HG03457 (cell line): Measurements from ENCODE around the gene ABCD3.
"Not testable (repeated sequence)": the region's sequence is repeated elsewhere in the genome, so short reads cannot be mapped to it uniquely, and the experiment has no call there.

ENCODE experiments used
- ATAC-seq: cut with Tn5 transposase; IDR thresholded peaks from one replicate; pipeline ENCODE4 v1.9.1; 2021; ENCODE audit warnings: moderate number of reproducible peaks; ENCODE audit not compliant: unreplicated experiment

The ABCD3 gene

DNA sequence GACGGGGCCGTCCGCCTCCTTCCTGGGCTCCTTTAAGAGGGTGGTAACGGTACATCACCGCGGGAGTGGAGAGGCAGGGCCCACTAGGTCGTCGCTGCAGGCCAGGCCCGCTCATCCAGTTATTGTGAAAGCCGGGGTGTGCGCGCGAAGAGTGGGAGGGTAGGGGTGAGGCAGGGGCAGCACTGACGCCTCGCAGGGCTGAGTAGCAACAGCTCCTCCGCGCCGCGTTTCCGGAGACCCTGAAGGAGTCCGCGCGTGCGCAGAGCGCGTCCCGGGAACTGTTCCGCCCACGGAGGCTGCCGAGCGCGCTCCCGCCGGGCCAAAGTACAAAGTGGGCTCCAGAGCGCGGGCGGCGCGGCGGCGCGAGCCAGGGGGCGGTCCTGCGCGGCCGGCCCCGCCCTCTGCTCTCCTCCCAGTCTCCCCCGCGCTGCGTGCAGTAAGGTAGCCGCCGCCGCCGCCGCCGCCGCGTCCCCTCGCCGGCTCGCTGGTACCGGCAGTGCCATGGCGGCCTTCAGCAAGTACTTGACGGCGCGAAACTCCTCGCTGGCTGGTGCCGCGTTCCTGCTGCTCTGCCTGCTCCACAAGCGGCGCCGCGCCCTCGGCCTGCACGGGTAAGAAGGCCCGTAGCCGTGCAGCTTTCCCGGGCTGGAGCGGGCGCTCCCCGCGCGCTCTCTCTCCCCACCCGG is at the start of gene ABCD3:
Gene ABCD3 (plus strand): TSS at position 412 of the 686 bp plus-strand sequence. CDS start 90 bp downstream, at position 502.
- peak; percentile 97 for ATAC-seq

DNA sequence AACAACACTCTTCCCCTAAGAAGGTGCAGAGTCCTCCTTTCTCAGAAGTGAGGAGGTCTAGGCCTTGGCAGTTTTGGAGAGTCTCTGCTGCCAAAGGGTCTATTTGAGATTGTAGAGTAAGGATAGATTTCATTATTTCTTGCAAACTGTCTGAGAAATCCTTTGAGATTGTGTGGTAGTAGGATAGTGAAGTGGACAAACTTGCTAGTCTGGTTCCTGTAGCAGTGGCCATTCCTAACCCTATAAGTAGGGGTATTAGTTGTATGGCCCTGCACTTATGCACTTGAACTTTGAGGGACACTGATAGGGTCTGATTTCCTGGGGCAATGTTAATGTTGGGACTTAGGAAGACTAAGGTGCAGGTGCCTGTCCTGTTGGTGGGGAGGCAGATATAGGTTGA is 45.4 kb upstream of the ABCD3 start:
- not testable (repeated sequence) for ATAC-seq

DNA sequence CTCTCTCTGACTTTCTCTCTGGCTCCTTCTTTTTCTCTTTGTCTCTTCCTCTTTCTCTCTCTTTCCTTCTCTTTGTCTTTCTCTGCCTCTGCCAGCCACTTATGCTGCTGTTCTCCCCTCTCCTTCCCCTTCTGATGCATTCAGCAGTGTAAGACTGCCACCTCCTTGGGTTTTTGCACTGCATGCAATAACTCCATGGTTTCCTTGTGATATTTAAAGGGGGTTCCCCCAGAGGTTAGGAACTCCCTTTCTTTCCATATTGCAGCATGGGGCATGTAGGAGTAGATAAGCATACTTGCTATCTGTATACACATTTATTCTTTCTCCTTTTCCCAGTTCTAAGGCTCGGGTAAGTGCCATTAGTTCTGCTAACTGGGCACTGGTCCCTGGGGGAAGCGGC is 44.9 kb upstream of the ABCD3 start:
- ATAC-seq: not testable (repeated sequence)

DNA sequence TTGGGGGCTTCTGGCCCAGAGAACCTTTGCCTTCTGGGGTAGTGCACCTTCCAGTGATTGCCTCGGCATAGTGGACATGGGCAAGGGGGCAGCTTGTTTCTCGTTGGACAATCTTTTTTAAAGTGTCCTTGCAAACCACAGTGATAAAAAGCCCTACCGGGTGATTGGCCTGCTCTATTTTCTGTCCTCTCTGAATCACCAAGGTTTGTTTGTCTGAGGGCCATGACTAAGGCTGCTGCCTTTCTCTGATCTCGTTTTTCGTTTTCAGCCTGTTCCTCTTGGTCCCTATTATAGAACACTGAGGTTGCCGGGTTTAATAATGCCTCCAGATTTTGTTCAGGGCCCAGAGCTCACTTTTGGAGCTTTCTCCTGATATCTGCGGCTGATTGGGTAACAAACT is 42.5 kb upstream of the ABCD3 start:
- ATAC-seq: not testable (repeated sequence)

DNA sequence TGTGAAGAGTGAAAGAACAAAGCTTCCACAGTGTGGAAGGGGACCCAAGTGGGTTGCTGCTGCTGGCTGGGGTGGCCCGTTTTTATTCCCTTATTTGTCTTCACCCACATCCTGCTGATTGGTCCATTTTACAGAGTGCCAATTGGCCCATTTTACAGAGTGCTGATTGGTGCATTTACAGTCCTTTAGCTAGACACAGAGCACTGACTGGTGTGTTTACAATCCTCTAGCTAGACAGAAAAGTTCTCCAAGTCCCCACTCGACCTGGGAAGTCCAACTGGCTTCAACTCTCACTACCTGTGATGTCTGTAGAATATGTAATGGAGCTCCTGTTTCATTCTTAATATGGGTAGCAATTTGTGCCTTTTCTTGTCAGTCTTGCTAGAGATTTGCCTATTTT is 39.7 kb upstream of the ABCD3 start:
- not testable (repeated sequence) for ATAC-seq

DNA sequence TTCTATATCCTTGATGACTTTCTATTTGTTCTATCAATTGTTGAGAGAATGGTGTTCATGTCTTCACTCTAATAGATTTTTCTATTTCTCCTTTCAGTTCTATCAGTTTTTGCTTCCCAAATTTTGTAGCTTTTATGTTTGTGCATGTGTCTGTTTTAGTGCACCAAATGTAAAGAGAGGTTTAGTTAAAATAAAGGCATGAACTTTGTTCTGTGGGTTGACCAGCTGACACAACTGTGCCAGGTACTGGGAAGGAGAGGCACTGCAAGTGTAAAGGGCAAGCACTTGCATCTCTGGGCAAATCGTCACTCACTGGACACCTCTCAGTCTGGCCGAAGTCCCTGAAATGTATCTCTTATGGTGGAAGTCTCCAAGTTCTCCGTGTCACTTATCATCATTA is 38.6 kb upstream of the ABCD3 start:
- no peak for ATAC-seq

DNA sequence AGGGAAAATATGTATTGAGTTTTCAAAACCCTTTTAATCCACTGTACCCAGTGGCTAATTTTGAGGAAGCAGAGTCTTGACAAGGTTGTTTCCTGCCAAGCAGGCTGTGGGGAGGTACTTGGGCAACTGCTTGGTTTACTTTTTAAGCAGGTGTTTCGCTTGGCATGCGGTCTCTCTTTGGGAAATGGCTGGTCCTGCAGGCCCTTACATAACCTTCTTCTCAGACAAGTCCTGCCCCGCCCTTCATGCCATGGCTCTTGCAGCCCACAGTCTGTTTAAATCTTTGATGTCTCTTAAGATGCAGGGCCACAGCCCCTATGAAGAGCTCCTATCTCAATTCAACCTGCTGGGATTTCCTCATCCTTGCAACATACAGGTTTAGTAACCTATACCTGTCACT is 36.0 kb upstream of the ABCD3 start:
- no peak for ATAC-seq

DNA sequence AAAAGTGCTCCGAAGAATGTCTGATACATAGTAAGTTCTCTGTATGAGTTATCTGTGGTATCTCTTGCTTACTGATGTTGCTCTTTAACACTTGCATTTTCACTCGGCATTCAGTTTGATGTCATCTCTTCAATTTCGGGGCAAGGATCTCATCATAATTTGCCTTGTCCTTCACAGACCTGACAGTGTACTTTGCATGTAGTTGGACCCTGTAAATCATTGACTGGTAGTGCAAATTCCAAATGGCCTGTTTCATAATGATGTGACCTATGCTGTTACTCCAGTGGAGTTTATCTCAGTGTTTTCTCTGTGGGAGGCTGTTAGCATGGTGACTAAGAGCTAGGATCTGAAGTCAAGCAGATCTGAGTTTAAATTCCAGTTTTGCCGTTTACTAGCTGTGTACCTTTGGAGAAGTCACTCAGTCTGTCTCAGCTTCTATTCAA is 34.2 kb upstream of the ABCD3 start:
- ATAC-seq: no peak

DNA sequence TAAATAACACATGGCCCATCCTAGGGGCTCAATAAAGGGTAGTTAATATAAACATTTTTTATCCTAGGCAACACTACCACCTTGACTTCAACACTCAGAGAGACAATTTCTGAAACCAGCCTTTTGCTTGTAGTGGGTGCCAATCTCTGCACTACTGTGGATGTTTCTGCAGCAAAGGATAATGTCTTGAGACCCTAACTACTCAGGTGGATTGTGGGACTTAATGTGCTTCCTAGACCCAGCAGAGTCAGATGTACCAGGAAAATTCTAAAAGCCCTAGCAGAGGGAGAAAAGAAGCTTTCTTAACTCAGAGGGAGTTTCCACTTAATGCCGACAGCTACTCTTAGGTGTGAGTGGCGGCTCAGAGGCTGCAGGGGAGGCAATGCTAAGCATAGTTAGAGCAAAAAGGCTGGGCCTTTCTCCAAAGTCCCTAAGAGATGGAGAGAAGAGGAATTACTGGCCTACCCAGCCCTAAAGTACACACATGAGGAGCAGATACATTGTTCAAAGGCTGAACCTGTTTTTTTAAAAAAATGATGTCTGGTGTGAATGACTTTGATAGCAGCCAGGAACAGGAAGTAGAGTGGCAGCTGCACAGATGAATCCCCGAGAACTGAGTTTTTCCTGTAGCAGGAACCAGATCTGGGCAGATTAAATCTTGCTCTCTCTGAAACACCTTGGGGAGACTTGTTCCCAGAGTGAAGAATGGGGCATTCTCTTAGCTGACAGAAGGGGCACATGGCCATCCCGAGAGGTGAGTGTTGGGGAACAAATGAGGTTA is 33.5 kb upstream of the ABCD3 start:
- ATAC-seq: no peak

DNA sequence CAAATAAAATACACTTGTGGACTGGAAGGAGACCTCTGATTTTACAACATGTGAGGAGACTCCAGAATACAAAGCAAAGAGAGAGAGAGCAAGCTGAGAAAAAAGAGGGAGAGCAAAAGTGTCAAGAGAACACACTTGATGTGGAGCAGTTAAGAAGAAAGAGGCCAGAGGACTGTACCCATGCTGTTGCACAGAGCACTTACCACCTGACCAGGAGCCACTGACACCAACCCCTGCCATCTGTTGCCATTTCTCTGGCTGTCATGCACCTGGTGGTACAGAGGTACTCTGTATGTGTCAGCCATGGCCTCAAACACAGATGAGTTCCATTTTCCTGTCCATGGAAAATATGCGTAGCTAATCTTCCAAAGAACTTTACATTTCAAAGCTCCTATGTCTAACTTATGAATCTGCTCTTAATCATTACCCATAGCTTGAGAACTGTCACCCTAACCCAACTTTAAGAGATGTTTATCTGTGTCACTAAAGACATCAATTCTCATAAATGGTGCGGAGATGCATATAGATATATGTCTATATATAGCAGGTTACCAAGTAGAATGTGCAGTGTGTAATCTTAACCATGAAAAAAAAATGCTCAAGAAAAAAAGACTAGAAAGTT is 32.8 kb upstream of the ABCD3 start:
- no peak for ATAC-seq

DNA sequence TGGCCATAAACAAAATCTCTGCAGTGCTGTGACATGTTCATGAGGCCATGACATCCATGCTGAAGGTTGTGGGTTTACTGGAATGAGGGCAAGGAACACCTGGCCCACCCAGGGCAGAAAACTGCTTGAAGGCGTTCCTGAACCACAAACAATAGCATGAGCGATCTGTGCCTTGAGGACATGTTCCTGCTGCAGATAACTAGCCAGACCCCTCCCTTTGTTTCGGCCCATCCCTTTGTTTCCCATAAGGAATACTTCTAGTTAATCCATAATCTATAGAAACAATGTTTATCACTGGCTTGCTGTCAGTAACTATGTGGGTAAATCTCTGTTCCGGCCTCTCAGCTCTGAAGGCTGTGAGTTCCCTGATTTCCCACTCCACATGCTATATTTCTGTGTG is 28.9 kb upstream of the ABCD3 start:
- no peak for ATAC-seq

DNA sequence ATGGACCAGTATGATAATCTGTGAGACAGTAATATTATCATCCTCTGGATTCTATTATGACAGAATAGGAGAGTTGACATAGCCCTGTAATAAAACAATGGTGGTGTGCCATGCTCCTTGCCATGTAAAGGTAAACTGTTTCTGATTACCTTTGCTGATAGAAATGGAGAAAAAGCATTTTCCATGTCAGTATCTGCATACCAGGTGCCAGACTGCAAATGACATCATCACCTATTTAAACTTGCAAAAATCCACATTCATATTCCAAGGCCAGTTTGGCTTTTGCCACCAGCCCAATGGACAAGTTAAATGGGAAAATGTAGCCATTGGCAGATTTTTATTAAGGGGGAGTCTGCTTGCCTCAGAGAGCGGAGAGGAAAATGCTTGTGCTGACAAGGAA is 23.9 kb upstream of the ABCD3 start:
- ATAC-seq: no peak

DNA sequence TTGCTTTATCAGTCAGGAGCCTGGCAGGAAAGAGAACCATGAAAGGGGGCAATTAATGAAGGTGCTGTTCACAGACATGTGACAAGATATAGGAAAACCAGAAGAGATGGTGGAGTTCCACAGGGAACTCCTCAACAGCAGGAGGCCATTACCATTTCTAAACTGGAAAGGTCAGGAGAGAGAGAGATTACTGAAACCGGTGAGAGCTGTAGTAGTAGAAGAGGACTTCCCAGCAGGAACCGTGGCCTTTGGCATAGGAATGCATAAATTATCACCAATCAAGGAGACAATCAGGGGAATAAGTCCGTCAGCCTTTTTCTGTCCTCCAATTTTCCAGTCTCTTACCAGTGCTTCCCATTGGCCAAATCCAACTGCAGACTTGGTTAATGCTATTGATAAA is 23.0 kb upstream of the ABCD3 start:
- no peak for ATAC-seq

DNA sequence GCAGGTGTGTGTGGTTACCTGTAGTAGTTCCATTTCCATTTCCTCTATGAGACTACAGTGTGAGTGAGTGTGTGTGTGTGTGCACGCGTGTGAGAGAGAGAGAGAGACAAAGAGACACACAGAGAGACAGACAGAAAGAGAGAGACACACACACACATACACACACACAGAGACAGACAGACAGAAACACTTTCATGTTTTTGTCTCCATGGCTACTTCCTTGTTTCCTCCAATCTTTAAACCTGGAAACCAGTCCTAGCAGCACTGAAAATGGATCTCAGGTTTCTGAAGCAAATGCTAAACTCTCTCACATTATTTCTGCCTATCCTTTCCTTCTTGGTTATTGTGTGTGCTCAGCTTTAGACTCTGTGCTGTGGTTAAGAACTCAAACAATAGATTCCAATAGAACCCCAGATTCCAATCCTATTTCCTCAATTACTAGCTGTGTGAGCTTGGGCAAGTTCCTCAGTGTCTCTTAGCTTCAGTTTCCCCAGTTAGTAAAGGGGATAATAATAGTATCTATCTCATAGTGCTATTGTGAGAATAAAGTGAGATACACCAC is 22.4 kb upstream of the ABCD3 start:
- no peak for ATAC-seq

DNA sequence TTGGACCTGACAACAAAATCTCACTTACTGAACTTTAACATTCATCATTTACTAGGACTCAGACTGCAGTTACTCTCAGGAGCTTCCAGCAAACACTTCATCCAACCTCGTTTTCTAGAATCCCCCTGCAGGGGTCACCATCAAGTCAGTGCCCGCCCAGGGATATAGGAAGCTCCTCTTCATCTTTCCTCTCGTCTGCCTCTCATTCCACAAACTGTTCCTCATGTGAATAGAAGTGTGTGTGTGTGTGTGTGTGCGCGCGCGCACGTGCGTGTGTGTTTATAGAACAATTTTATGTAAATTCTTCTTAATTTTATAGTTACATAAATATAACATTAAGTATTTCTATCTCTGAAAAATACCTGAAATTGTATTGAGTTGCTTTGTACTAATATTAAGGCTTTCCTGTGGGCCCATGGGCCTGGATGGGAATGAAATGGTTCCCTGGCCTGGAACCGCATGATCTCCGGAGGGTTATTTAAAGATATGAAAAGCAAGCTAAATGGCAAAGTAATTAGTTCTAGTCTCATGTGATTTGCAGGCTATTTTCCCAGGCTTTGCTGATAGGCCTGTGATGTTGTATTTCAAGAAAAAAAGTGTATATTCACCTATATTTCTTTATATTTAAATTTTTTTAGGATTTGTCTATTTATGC is 21.7 kb upstream of the ABCD3 start:
- no peak for ATAC-seq

DNA sequence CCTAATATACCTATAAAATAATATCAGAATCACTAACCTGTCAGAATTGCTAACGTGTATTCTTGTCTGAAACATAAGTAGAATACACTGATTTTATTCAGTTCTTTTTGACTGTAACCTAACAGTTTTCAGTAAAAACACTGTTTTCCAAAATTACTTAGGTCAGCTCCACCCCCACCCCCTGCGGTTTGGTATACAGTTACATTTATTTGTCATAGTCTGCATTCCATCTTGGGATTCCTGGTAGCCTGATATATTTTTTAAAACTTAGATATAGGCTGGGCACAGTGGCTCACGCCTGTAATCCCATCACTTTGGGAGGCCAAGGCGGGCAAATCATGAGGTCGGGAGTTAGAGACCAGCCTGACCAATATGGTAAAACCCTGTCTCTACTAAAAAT is 19.8 kb upstream of the ABCD3 start:
- no peak for ATAC-seq

DNA sequence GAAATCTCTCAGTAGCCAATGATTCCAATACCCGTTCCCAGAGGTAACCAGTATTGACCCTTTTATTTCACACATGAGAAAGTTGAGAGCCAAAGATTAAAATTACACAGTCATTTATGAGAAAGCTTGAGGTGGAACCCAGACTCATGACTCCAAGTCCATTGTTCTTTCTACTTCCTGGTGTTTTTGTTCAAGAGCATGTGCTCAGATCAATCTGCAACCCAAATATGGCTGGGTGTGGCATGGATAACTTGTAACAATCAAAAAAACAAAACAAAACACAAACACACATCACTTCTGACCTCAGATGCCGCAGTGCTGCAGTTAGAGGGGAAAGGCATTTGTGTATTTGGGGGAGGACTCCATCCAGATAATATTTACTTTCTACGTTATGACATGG is 18.7 kb upstream of the ABCD3 start:
- ATAC-seq: no peak

DNA sequence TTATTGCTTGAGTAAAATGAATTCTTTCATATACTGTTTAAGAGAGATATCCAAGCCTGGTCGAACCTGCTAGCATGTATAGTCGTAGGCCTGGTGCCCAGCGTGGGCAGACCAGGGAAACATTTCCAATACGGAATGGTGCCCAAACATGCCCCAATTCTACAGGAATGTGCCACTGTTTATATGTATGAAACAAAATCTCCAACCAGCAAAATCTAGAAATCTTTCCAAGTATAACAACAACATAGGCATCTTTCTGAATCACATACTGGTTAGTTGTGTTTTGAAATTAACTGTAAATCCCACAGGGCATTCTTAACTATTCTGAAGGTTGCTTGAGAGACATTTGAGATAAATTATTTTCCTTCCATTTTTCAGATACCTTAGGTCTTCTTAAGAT is 17.0 kb upstream of the ABCD3 start:
- no peak for ATAC-seq

DNA sequence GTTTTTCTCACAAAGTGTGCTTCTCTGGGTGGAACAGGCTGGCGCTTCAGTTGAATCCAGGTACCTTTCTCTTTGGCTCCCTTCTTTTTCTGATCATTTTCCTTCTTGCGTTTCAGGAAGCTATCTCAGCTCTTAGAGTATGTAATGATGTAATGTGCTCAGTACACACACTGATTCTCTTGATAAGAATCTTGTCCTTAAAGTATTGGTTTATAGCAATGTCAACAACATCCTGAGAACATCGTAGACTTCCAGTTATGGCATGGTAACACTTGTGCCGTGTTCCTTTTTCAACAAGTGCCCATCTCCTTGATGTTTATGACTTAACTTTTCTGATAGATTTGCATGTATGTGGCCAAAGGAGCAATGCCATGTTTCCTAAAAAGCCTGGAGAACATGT is 11.7 kb upstream of the ABCD3 start:
- no peak for ATAC-seq

DNA sequence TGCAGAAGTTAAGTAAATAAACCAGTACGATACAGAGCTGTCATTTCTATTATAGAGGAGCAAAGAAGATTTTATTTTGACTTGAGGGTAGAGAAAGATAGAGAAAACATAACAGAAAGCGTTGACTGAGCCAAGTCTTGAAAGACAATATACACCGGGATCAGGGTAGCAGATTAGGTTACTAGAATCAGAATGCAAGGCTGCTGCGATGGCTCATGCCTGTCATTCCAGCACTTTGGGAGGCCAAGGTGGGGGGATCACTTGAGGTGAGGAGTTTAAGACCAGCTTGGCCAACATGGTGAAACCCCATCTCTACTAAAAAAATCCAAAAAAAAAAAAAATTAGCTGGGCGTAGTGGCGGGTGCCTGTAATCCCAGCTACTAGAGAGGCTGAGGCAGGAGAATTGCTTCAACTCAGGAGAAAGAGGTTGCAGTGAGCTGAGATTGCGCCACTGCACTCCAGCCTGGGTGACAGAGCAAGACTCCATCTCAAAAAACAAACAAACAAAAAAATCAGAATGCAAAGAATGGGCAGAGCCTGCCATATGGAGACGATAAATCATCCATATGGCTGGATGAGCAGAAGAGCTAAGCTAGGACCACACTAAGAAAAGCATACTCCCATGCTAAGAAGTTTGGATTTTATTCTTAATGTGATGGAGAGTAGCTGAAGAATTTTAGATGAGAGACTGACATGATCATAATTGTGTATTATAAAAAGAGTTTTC is 9.9 kb upstream of the ABCD3 start:
- no peak for ATAC-seq

DNA sequence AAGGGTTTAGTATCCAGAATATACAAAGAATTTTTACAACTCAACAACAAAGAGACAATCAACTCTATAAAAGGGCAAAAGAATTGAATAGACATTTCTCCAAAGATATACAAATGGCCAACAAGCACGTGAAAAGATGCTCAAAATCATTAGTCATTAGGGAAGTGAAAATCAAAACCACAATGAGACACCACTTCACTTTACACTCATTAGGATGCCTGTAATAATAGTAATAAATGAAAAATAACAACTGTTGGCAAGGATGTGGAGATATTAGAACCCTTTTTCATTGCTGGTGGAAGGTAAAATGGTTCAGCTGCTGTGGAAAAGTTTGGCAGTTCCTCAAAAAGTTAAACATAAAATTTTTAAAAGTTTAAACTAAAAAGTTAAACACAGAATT is 7.0 kb upstream of the ABCD3 start:
- ATAC-seq: peak; percentile 80
